HepG2 (cell line): ENCODE measurements around the gene COQ6. TPM values are rescaled to one million over a fixed set of nuclear protein-coding genes. Genes with fewer than 3 reads are reported as not detected.

Source experiments
- ATAC-seq: fragments of 200-7000 bp; cut with Tn5 transposase; 3 replicates; pipeline ENCODE4 v1.9.1; 2020; ENCODE audit warnings: mild to moderate bottlenecking, moderate library complexity
- BruUV-seq: library from RNA; stranded (reverse); fragments of 400-500 nt; replicated peaks from 2 replicates; lab custom pipeline; 2021; lab: Mats Ljungman, UMichigan
- CTCF ChIA-PET: fragments of 300-600 bp; formaldehyde crosslinking; extraction: SDS; loops from one replicate; lab custom pipeline; 2021; ENCODE audit warnings: low total read pairs, inconsistent platforms, low intra/inter-chr PET ratio; lab: Yijun Ruan, JAX
- POLR2A ChIA-PET: fragments of 350-600 bp; sonication (Branson Sonifier 250); formaldehyde crosslinking; loops from one replicate; lab custom pipeline; 2020; ENCODE audit warnings: antibody characterized with exemption, inconsistent platforms; lab: Yijun Ruan, JAX
- DNase-seq: peaks from one replicate; pipeline ENCODE4 v3.0.0-alpha.2; 2015; ENCODE audit warnings: low spot score
- FAIRE-seq: peaks from 3 replicates; lab custom pipeline; 2011; peaks lifted over from hg19 to GRCh38; lab: Jason Lieb, UNC
- H2AFZ ChIP-seq: one replicate; pipeline ENCODE4 v1.6.1; 2011; ENCODE audit warnings: low read length, inconsistent platforms
- H3K27ac ChIP-seq: fragments of 300-600 bp; 3 replicates; pipeline ENCODE4 v1.8.0; 2011; ENCODE audit warnings: mixed run types, mild to moderate bottlenecking, mixed read lengths, low read length, inconsistent platforms; ENCODE audit not compliant: insufficient read depth; ENCODE audit errors: extremely low read length
- H3K27me3 ChIP-seq, 2 experiments: fragments of 200-600 bp in 1 of 2; 2 replicates in 1 of 2; 3 replicates in 1 of 2; pipeline versions ENCODE4 v1.6.0 to v1.8.0; 2011; ENCODE audit warnings: low read length in 2 of 2, mild to moderate bottlenecking in 2 of 2, moderate library complexity in 2 of 2, inconsistent platforms in 1 of 2; ENCODE audit not compliant: insufficient read depth in 2 of 2, control insufficient read depth in 1 of 2
- H3K36me3 ChIP-seq, 2 experiments: fragments of 200-600 bp in 1 of 2; replicated peaks in 1 of 2; 2 replicates in 1 of 2; 3 replicates in 1 of 2; pipeline versions ENCODE4 v1.5.1 to v1.8.0; 2011; ENCODE audit warnings: low read length in 2 of 2, inconsistent platforms in 1 of 2; ENCODE audit not compliant: insufficient read depth in 2 of 2, control insufficient read depth in 1 of 2
- H3K4me1 ChIP-seq: 2 replicates; pipeline ENCODE4 v1.5.1; 2012; ENCODE audit warnings: low read length, inconsistent platforms; ENCODE audit not compliant: insufficient read depth
- H3K4me2 ChIP-seq: 2 replicates; pipeline ENCODE4 v1.6.0; 2011; ENCODE audit warnings: low read depth, low read length, inconsistent platforms
- H3K4me3 ChIP-seq, 3 experiments: fragments of 200-600 bp in 1 of 3; sonication (generic), shearing (Covaris generic) in 1 of 3; replicated peaks in 1 of 3; 2 replicates each; pipeline ENCODE4 v1.5.1; 2011 to 2016; ENCODE audit warnings: low read length in 3 of 3, inconsistent platforms in 2 of 3, low read depth in 2 of 3, mild to moderate bottlenecking in 2 of 3, control low read depth in 1 of 3, mixed read lengths in 1 of 3; ENCODE audit not compliant: insufficient read depth in 1 of 3
- H3K79me2 ChIP-seq: one replicate; pipeline ENCODE4 v1.6.1; 2011; ENCODE audit warnings: low read length, inconsistent platforms; ENCODE audit not compliant: insufficient read depth
- H3K9ac ChIP-seq: 2 replicates; pipeline ENCODE4 v1.6.0; 2011; ENCODE audit warnings: mild to moderate bottlenecking, low read depth, low read length, inconsistent platforms; ENCODE audit not compliant: insufficient read depth
- H3K9me3 ChIP-seq: 2 replicates; pipeline ENCODE4 v1.5.1; 2012; ENCODE audit warnings: mild to moderate bottlenecking, low read length
- H4K20me1 ChIP-seq: 2 replicates; pipeline ENCODE4 v1.6.0; 2011; ENCODE audit warnings: inconsistent platforms, mild to moderate bottlenecking, low read length, moderate library complexity; ENCODE audit not compliant: insufficient read depth
- CREM ChIP-seq, 2 experiments: sonication (generic) in 1 of 2; formaldehyde crosslinking in 1 of 2; IDR thresholded peaks; 2 replicates each; pipeline versions ENCODE4 v1.4.0 to v1.6.1; 2016 to 2020; ENCODE audit warnings: antibody characterized with exemption in 1 of 2, mild to moderate bottlenecking in 1 of 2, missing genetic modification reagents in 1 of 2
- GPN1 ChIP-seq: sonication (generic); formaldehyde crosslinking; IDR thresholded peaks from 2 replicates; pipeline ENCODE4 v1.5.1; 2020; ENCODE audit warnings: missing genetic modification reagents, borderline replicate concordance
- KDM2A ChIP-seq: sonication (generic); formaldehyde crosslinking; IDR thresholded peaks from 2 replicates; pipeline ENCODE4 v1.4.0; 2020; ENCODE audit warnings: low read depth, missing genetic modification reagents, borderline replicate concordance
- NFE2 ChIP-seq: sonication (generic); formaldehyde crosslinking; IDR thresholded peaks from 2 replicates; pipeline ENCODE4 v1.4.0; 2020; ENCODE audit warnings: missing genetic modification reagents
- NFRKB ChIP-seq: fragments of 450-650 bp; IDR thresholded peaks from 2 replicates; pipeline ENCODE4 v1.6.1; 2017
- POGZ ChIP-seq: sonication (generic); formaldehyde crosslinking; IDR thresholded peaks from 2 replicates; pipeline ENCODE4 v1.4.0; 2020; ENCODE audit warnings: mild to moderate bottlenecking, missing genetic modification reagents
- PRMT3 ChIP-seq: sonication (generic); formaldehyde crosslinking; IDR thresholded peaks from 2 replicates; pipeline ENCODE4 v1.8.1; 2022; ENCODE audit warnings: low read depth, mild to moderate bottlenecking, moderate library complexity, missing genetic modification reagents, borderline replicate concordance
- RFX5 ChIP-seq: IDR thresholded peaks from 2 replicates; pipeline ENCODE4 v1.6.1; 2011; ENCODE audit warnings: low read depth, low read length, improper control_type of control experiment
- TAF15 ChIP-seq: fragments of 200-400 bp; formaldehyde crosslinking; IDR thresholded peaks from one replicate; pipeline ENCODE4 v1.6.1; 2018; ENCODE audit warnings: mild to moderate bottlenecking, low read depth, low read length; ENCODE audit not compliant: poor library complexity, severe bottlenecking
- TP53 ChIP-seq: sonication (generic); formaldehyde crosslinking; conservative IDR thresholded peaks from 2 replicates; pipeline ENCODE4 v1.4.0; 2020; ENCODE audit warnings: missing genetic modification reagents
- ZNF101 ChIP-seq: sonication (generic); formaldehyde crosslinking; IDR thresholded peaks from 2 replicates; pipeline ENCODE4 v1.4.0; 2020; ENCODE audit warnings: mild to moderate bottlenecking, low read depth, missing genetic modification reagents, borderline replicate concordance
- ZNF589 ChIP-seq: sonication (generic); formaldehyde crosslinking; conservative IDR thresholded peaks from 2 replicates; pipeline ENCODE4 v1.8.0; 2022; ENCODE audit warnings: mild to moderate bottlenecking, moderate library complexity, missing genetic modification reagents
- WGBS: methylation state at CpG from one replicate; pipeline ENCODE4 v1.1.6; 2017; ENCODE audit warnings: low lambda C conversion rate; 5-methylcytosine and 5-hydroxymethylcytosine counted together
- in situ Hi-C: cut with HindIII; loops from 2 replicates; pipeline ENCODE4 v1.10.0; 2017; ENCODE audit warnings: low pct_unique_long_range_greater_than_20kb; ENCODE audit not compliant: extremely low pct_ligation_motif_present
- intact Hi-C: fragments of 100-400 bp; cut with micrococcal nuclease; formaldehyde crosslinking; loops from one replicate; pipeline ENCODE4 v1.10.0; 2022; ENCODE audit not compliant: unreplicated experiment
- polyA plus RNA-seq, 8 experiments: library from polyadenylated mRNA; depleted of rRNA in 3 of 8; stranded (reverse) in 7 of 8; unstranded in 1 of 8; fragments of >200 nt; fragmentation: Illumina TruSeq in 4 of 8; extraction: Trizol in 4 of 8; gene quantifications; 2 replicates each; pipeline versions ENCODE4 v1.2.1 to v1.2.3, GENCODE V29; 2011 to 2016; ENCODE audit warnings: low read depth in 4 of 8, missing spikeins in 1 of 8, mixed read lengths in 1 of 8; ENCODE audit not compliant: insufficient read depth in 1 of 8
- total RNA-seq, 5 experiments: library from RNA; depleted of rRNA; stranded (reverse); fragments of >200 nt; fragmentation: Illumina TruSeq; extraction: Trizol; gene quantifications; 2 replicates each; pipeline ENCODE4 v1.2.3, GENCODE V29; 2016; ENCODE audit warnings: low read depth in 1 of 5

COQ6 gene
- total and polyA plus RNA-seq, 2 of the 13 experiments (the other 11 are each of a cell fraction or from before 2014, with no cell fraction given), result 18.9 to 34.7 TPM

GRCh38 chr14:73942180-73942579 is 7.9 kb upstream of the COQ6 start:
- Histone ChIP-seq H3K4me1 (peaks cover 13% of the 10 kb centered on the region), H3K4me2 (no peak overlapping the region), H4K20me1 (no peaks in the 10 kb centered on the region), H3K9ac (no peak overlapping the region), H2AFZ (no peak overlapping the region), H3K36me3 (peaks cover 4 to 16% of the 10 kb centered on the region in 2 experiments; a peak in 4 of 5 replicates), H3K27ac (no peak overlapping the region), H3K9me3 (no peaks in the 10 kb centered on the region), H3K4me3 (no peak overlapping the region), H3K27me3 (no peaks in the 10 kb centered on the region), H3K79me2 (no peaks in the 10 kb centered on the region)
- no peak for FAIRE-seq
- in situ Hi-C loops, result no loop called here
- POLR2A ChIA-PET, result no interaction called here
- no peak for DNase-seq
- ATAC-seq, result no peak
- intact Hi-C loops, result no loop called here
- CTCF ChIA-PET, result no interaction called here
- BruUV-seq, result no TSS peak
- TF ChIP-seq TP53 (CRISPR knock-in tag) (no peak), TAF15 (no peak), PRMT3 (CRISPR knock-in tag) (no peak), ZNF101 (CRISPR knock-in tag) (no peak), KDM2A (CRISPR knock-in tag) (no peak), ZNF589 (CRISPR knock-in tag) (no peak), NFE2 (CRISPR knock-in tag) (no peak), CREM (IDR thresholded peaks at IDR 0.05) (no peak), CREM (CRISPR knock-in tag; IDR thresholded peaks at IDR 0.05) (no peak), GPN1 (CRISPR knock-in tag) (no peak), NFRKB (no peak), POGZ (CRISPR knock-in tag) (no peak), RFX5 (no peak)
- 97% methylated on average over 5 of the region's 7 CpGs for WGBS
